C4-2B (cell line): ENCODE data around the gene CMBL.

Source experiments
- H3K27ac ChIP-seq: fragments of 450-650 bp; 2 replicates; pipeline ENCODE4 v1.5.1; 2017
- ZFX ChIP-seq: fragments of 450-650 bp; IDR thresholded peaks from 2 replicates; pipeline ENCODE4 v1.6.1; 2017
- TF ChIP-seq, protein P1 (sequence below): fragments of 450-650 bp; conservative IDR thresholded peaks from 2 replicates; pipeline ENCODE4 v1.5.1; 2017; ENCODE audit warnings: mild to moderate bottlenecking

The CMBL gene

GRCh38 chr5:10268100-10268499 lies 39.6 kb downstream of the CMBL start:
- no peak overlapping the region for H3K27ac ChIP-seq
- TF ChIP-seq ZFX: no peak
- TF ChIP-seq, protein P1, sequence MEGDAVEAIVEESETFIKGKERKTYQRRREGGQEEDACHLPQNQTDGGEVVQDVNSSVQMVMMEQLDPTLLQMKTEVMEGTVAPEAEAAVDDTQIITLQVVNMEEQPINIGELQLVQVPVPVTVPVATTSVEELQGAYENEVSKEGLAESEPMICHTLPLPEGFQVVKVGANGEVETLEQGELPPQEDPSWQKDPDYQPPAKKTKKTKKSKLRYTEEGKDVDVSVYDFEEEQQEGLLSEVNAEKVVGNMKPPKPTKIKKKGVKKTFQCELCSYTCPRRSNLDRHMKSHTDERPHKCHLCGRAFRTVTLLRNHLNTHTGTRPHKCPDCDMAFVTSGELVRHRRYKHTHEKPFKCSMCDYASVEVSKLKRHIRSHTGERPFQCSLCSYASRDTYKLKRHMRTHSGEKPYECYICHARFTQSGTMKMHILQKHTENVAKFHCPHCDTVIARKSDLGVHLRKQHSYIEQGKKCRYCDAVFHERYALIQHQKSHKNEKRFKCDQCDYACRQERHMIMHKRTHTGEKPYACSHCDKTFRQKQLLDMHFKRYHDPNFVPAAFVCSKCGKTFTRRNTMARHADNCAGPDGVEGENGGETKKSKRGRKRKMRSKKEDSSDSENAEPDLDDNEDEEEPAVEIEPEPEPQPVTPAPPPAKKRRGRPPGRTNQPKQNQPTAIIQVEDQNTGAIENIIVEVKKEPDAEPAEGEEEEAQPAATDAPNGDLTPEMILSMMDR: no peak

- TF ChIP-seq ZFX: no peak
- TF ChIP-seq, protein P1: no peak
- H3K27ac ChIP-seq: no peak overlapping the region
Observed at GRCh38 chr5:10266839-10267238, 40.9 kb downstream of the CMBL start.

DNA sequence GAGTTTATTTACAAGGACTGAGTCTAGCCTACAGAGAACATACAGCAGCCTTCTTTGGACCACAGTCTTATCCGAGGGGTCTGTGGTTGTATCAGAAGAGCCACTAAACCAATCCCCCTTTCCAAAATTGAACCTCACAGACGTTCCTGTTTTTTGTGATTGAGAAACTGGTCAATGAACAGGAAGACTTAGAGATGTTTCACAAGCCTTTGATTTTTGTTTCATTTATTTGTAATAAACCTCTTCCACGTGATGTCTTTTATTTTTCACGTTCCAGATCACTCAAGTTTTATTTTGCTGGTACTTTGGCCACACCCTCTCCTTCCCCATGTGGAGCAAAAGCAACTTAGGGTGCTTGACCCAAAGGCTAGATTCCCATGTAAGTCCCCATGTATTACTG lies 41.6 kb downstream of the CMBL start:
- no peak overlapping the region for H3K27ac ChIP-seq
- TF ChIP-seq ZFX: no peak
- TF ChIP-seq, protein P1: no peak

- TF ChIP-seq, protein P1: no peak
- TF ChIP-seq ZFX: no peak
- no peak overlapping the region for H3K27ac ChIP-seq
Observed at GRCh38 chr5:10265245-10266109, 42.2 kb downstream of the CMBL start.

DNA sequence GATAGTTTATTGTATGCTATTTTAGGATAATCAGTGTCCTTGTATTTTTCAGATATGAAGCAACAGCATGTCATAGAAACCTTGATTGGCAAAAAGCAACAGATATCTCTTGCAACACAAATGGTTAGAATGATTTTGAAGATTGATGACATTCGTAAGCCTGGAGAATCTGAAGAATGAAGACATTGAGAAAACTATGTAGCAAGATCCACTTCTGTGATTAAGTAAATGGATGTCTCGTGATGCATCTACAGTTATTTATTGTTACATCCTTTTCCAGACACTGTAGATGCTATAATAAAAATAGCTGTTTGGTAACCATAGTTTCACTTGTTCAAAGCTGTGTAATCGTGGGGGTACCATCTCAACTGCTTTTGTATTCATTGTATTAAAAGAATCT lies 43.1 kb downstream of the CMBL start:
- H3K27ac ChIP-seq: no peak overlapping the region
- TF ChIP-seq ZFX: no peak
- TF ChIP-seq, protein P1: no peak

DNA sequence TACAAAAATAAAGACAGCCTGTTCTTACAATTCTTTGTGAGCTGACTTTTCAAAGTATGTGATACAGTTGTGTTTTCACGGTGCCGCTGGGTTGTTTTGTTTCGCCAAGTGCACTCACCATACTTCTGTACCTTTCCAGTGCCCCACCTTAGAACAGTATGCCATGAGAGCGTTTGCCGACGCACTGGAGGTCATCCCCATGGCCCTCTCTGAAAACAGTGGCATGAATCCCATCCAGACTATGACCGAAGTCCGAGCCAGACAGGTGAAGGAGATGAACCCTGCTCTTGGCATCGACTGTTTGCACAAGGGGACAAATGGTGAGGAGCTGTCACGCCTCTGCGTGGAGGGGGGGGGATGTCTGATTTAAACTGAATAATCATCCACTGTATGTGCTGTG lies 44.7 kb downstream of the CMBL start:
- H3K27ac ChIP-seq: no peak overlapping the region
- no peak for TF ChIP-seq ZFX
- TF ChIP-seq, protein P1: no peak

DNA sequence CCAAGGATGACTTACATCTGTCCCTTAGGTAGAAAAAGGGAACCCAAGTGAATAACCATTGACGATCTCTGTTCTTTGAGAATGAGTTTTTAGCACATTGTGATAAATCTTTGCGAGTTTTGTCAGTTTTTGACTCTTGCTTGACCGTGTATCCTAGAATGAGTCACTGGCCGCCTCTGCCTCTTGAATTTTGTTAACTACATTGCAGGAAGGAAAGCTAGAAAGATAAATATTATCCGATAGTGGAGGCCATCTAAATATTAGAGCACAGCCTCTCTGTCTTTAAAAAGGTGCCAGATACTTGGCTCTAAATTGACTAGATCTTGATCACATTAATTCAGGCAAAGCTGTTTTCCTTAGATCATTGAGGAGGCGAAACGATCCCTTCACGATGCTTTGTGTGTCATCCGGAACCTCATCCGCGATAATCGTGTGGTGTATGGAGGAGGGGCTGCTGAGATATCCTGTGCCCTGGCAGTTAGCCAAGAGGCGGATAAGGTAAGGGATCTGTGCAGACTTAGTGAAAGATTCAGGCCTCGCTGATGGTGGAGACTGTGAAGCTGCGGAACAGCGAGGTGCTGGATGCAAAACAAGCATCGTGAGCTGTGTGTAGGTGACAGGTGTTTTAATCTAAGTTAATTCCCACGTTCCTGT lies 45.5 kb downstream of the CMBL start:
- H3K27ac ChIP-seq: no peak overlapping the region
- TF ChIP-seq ZFX: no peak
- TF ChIP-seq, protein P1: no peak
